HG02798 (cell line): ENCODE data around the gene FES.
"Not testable (repeated sequence)": the region's sequence is repeated elsewhere in the genome, so short reads cannot be mapped to it uniquely, and the experiment has no call there.

Source experiments
- ATAC-seq: cut with Tn5 transposase; IDR thresholded peaks from one replicate; pipeline ENCODE4 v1.9.1; 2021; ENCODE audit warnings: mild to moderate bottlenecking; ENCODE audit not compliant: unreplicated experiment, poor library complexity

Gene FES

DNA sequence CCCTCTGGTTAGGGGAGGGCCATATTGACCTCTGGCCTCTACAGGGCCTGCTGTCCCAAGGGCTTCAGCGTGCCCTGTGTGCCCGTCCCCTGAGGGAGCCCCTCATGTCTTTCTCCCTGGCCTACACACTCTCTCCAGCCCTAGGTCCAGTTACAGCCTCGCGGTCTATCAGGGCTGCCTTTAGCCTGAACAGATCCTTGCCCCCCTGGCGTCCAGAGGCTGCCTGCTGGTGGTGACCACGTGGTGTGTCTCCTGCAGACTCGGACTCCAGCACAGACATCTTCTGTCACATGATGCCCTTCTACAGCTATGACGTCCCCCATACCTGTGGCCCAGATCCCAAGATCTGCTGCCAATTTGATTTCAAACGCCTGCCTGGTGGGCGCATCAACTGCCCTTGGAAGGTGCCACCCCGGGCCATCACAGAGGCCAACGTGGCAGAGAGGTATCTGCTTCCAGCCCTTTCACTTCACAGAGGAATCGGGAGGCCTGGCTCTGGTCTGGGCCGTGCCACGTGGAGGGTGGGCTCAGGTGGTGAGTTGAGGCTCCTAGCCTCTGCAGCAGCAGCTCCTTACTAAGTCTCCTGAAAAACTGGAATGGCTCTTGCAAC is 22.9 kb downstream of the FES start:
- ATAC-seq, result no peak

DNA sequence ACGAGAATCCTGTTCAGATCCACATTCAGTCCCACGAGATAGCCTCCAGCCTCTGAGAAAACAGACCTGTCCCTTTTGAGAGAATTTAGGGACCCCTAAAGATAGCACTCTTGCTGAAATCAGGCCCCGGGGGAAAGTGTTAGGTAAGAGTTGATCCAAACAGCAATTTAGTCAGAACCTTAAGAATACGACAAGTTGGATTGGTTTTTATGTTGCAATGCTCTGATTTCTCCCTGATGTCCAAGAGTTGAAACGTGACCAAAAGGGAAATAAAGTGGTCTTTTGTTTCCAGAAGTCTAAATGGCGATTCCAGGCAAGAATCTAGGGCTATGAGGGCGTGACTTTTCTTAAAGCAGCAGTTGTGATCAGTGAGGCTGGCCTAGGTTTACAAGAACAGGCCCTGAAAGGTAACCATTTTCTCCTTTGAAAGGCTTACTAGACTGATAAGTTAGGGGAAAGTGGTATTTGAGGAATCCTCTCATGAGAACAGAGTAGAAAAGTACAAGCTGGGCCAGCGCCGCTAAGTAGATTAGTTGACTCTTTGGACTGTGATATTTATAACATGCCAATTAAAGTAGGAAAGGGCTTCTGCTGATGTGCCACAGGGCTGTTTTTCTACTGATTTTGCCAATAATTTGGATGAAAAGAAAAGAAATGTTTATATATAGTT is 23.7 kb downstream of the FES start:
- no peak for ATAC-seq

DNA sequence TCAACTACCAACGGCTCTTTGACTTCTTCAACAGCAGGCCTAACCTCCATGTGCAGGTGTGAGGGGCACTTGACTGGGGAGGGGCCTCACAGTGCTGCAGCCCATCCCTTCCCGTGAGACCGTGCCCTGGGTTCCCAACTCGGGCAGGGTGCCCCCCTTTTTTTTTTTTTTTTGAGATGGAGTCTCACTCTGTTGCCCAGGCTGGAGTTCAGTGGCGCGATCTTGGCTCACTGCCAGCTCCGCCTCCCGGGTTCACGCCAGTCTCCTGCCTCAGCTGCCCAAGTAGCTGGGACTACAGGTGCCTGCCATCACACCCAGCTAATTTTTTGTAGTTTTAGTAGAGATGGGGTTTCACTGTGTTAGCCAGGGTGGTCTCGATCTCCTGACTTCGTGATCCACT is 25.1 kb downstream of the FES start:
- not testable (repeated sequence) for ATAC-seq

DNA sequence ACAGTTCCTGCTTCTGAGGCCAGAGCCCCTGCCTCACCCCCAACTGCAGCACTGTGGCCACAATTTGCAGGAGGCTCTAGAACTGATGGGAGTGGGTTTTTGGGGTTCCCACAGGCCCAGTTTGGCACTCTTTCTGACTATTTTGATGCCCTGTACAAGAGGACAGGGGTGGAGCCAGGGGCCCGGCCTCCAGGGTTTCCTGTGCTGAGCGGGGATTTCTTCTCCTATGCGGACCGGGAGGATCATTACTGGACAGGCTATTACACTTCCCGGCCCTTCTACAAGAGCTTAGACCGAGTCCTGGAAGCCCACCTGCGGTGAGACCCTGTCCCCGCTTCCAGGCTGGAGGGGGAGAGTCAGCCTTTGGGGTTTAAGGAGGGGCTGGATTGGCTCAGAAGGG is 25.7 kb downstream of the FES start:
- no peak for ATAC-seq

DNA sequence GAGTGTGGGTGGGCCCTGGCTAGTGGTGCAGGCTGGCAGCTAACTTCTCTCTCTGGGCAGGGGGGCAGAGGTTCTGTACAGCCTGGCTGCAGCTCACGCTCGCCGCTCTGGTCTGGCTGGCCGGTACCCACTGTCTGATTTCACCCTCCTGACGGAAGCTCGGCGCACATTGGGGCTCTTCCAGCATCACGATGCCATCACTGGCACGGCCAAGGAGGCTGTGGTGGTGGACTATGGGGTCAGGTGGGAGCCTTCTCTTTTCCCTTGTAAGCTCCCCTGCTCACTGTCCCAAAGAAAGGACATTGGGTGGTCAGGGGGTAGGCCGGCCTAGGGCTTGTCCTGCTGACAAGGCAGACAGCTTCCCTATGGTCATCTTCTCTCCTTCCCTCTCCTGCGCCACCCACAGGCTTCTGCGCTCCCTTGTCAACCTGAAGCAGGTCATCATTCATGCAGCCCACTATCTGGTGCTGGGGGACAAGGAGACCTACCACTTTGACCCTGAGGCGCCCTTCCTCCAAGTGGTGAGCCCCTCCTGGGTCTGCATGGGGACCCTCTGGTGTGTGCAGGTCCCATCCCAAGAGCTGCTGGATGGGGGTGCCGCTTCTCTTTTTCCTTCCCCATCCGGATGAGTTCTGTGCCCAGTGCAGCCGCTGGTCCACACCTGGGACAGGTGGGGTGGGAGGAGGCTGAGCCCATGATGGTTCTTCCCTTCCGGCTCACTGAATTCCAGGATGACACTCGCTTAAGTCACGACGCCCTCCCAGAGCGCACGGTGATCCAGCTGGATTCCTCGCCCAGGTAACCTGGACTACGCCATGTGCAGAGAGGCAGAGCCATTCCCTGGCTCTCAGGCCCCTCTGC is 26.4 kb downstream of the FES start:
- no peak for ATAC-seq

DNA sequence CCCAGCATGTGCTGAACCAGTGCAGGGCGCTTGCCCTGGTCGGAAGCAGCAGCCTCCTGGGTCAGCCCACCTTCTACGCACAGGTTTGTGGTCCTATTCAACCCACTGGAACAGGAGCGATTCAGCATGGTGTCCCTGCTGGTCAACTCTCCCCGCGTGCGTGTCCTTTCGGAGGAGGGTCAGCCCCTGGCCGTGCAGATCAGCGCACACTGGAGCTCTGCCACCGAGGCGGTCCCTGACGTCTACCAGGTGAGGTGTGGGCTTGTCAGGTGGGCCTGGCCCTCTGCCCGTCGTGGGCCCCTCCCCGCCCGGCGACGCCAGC is 27.0 kb downstream of the FES start:
- no peak for ATAC-seq

DNA sequence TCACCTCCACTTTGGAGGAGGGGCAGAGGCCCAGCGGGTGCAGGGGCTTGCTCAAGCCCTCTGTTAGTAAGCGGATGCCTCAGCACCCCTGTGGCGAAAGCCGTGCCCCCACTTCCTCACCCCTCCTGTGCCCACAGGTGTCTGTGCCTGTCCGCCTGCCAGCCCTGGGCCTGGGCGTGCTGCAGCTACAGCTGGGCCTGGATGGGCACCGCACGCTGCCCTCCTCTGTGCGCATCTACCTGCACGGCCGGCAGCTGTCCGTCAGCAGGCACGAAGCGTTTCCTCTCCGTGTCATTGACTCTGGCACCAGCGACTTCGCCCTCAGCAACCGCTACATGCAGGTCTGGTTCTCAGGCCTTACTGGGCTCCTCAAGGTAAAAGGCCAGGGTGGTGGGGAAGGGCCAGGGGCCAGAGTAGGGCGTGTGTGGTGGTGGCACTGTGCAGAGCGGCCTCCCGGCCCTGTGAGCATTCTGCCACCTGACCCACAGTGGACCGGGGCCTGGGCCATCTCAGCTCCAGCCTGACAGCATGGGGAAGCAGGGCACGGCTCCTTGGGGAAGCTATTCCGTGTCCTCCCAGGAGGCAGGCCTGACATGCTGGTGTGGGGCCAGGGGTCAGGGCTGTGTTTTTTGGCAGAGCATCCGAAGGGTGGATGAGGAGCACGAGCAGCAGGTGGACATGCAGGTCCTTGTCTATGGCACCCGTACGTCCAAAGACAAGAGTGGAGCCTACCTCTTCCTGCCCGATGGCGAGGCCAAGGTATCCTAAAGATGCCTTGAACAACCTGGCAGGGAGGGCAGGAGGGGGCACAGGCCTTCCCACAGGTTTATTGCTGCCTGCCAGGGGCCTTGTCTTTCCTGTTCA is 27.8 kb downstream of the FES start:
- no peak for ATAC-seq

DNA sequence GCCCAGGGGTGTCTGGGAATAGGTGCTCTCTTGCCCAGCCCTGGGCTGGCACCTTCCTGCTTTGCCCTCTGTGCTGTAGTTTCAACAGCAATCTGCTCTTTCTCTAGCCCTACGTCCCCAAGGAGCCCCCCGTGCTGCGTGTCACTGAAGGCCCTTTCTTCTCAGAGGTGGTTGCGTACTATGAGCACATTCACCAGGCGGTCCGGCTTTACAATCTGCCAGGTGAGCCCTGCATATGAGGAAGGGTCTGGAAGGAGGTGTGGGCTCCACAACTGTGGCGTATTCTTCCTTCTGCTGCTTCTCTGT is 28.4 kb downstream of the FES start:
- ATAC-seq, result no peak

DNA sequence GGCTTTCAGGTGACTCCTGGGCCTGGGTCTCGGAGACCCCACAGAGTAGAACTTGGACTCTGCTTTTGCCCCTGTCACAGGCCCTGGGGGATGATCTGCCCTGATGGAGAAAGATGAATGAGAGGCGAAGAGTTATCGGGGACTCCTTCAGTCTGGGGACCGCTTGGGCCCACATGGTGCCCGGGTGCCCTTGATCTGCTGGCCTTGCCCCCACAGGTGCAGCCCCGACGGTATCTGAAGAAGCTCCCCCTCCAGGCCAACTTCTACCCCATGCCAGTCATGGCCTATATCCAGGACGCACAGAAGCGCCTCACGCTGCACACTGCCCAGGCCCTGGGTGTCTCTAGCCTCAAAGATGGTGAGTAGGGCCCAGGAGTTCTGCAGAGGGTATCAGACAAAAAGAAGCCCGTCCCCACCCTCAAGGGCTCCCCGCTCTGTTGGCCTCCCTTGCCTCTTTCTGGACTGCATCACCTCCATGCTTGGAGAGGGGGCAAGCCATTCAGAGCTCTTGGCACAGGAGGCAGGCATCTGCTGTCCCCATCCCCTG is 29.2 kb downstream of the FES start:
- ATAC-seq, result no peak

DNA sequence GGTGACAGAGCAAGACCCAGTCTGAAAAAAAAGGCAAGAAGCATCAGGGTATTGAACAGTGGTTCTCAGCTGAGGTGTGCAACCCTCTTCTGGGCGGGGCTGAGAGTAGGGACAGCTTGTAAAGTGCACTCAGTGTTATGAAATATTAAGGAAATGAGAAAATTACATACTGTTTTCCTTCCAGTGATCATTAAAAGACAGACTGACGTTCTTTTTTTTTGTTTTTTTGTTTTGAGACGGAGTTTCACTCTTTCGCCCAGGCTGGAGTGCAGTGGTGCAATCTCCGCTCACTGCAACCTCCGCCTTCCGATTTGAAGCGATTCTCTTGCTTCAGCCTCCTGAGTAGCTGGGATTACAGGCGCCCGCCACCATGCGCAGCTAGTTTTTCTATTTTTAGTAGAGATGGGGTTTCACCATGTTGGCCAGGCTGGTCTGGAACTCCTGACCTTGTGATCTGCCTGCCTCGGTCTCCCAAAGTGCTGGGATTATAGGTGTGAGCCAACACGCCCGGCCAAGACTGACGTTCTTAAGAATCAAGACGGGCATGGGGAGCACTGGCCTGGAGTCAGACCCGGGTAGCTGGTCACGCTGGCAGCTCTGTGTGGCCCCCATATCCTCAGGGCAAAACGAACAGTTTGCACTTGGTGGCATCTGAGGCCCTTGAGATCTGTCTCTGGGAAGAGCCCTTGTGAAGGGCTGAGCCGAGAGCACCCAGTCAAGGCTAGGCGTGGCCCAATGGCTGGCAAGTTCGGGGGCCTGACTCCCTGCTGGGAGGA is 30.2 kb downstream of the FES start:
- ATAC-seq, result no peak

DNA sequence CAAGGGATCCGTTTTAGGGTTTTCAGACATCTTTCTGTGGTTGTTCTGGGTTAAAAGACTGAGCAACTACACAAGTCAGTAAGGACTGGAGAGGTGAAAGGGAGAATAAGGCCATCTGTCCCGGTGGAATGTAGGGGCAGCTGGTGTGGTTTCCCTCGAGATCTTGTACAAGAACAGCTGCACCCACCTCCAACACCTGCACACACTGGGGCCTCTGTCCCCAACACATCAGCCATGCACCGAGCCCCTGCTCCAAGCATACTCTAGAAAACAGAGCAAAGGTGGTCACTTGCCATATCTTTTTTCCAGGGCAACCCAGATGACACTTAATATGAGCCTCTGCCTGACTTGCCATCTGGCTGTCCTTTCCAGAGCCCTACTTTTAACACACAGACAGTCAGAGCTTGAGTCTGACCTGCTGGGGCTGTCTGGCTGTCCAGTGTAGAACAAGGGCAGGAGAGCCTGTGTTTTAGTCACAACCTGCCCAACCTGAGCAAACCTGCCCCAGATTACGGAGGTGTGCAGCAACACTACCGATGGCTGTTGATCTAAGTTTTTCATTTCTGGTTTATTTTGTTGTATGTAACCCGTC is 31.0 kb downstream of the FES start:
- no peak for ATAC-seq

DNA sequence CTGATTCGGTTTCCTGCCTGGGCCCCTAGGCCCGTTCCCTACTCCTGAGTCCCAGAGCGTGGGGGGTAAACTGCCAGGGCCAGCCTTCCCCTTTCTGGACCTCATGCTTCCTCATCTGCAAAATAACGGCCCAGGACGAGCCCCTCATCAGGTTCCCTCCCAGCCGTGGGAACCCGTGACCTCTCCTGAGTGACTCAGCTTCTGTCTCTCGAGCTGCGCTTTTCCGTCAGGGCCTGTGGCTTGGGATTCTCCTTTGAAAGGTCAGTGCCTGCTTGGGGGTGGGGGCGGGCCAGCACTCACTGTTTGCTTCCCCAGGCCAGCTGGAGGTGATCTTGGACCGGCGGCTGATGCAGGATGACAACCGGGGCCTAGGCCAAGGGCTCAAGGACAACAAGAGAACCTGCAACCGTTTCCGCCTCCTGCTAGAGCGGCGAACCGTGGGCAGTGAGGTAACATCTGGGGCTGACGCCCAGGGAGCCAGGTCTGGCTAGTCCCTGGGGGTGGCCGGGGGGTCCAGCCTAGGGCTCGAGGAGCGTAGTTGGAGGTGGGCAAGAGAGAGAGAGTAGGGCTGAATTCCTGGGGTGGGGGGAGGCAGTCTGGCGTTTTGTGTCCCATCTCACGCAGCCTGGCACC is 31.6 kb downstream of the FES start:
- no peak for ATAC-seq

DNA sequence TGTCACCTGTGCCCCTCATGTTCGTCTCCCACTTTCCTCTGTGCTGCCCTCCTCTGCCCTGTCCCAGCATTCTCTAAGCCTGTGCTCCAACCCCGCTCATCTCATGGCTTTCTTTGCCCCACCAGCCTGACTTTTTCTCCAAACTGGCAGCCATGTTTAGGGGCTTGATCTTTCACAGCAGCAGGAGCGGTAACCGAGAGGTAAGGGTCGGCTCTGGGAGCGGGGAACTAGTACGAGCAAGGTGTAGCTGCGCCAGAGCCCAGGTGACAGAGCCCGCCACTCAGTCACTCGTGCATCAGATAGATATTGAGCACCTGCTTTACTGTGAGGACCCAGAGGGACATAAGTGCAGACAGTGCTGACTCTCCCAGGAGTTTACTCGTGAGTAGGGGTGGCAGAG is 32.2 kb downstream of the FES start:
- no peak for ATAC-seq

DNA sequence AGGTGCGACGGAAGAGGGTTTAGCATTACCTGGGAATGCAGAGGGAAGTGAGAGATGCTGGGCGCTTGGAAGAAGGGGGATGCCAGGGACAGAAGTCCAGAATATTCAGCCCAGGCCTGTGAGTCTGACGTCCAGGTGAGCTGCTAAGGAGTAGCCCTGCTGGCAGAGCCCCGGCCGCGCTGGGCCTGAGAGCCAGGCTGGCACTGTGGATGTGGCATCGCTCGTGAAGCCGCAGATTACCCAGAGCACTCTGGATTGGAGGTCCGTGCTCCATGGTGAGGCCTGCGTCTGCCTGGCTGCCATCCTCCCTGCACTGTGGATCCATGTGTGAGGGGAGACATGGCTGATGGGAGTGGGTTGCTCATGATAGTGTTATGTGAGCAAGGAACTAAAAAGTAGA is 33.3 kb downstream of the FES start:
- no peak for ATAC-seq

DNA sequence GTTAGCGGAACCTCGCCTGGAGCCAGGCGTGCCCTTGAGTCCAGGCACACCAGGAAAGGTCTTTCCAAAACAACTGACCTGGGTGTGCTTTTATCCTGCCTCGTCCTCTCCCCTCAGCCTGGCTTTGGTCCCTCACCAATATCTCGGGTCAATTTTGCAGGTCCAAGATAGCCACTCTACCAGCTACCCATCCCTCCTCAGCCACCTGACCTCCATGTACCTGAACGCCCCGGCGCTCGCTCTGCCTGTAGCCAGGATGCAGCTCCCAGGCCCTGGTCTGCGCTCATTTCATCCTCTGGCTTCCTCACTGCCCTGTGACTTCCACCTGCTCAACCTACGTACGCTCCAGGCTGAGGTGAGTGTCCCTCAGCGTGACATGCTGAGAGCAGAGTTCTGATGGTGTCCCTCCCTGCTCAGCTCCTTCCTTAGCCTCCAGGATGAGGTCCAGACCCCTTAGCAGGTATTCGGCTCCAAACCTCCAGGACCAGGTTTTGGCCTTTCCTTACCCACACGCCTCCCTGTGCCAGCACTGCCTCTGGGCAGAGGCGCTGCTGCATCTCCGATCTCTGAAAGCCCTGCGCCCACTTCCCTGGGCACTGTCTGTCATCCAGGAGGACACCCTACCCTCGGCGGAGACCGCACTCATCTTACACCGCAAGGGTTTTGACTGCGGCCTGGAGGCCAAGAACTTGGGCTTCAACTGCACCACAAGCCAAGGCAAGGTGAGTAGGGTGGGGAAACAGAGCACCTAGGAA is 33.9 kb downstream of the FES start:
- no peak for ATAC-seq

DNA sequence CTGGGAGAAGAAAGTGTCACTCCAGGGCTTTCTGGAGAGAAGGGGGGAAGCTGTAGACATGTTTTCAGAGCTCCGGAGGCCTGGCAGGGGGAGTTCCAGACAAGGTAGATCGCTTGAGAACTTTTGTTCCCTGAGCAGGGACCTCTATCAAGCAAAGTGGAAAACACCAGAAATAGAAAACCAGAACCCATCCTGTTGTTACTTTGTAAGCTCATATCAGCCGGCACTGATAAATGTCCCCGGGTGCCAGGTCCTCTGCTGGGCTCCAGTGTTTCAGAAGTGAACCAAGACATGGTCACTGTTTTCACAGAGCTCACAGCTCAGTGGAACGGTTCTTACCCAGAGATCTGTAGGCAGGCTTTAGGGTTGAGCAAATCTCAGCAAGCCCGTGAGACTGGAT is 34.5 kb downstream of the FES start:
- no peak for ATAC-seq

DNA sequence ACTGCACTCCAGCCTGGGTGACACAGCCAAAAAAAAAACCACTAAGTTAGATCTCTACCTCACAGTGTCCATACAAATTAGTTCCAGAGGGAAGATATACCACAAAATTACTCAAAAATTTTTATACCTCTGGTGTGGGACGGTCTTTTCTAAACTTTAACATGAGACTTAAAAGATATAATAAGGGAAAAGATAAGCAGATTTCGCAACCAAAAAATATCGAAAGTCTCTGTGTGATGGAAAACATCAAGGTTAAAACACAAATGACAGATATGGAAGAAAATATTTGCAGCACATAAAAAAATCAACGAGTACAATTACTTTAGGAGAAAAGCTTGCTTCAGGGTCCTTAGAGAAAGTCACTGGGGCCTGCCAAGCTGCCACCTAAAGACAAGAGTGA is 37.6 kb downstream of the FES start:
- no peak for ATAC-seq

DNA sequence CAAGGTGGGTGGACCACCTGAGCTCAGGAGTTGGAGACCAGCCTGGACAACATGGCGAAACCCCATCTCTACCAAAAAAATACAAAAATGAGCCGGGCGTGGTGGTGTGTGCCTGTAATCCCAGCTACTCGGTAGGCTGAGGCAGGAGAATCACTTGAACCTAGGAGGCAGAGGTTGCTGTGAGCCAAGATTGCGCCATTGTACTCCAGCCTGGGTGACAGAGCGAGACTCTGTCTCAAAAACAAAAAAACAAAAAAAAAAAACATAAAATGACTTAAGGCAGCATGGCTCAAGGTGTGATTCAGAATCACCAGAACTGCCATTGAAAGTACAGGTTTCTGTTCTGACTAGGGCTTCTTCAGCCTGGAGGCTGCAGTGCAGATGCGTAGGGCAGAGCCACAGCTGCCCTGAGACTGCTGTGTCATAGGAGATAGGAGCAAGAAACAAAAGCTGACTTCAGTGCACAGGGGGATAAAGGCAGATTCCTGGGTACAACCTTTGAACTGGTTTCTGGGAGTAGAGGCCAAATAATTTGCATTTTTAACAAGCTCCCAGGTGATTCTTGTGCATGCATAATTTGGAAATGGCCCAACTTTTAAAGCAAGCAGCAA is 38.5 kb downstream of the FES start:
- ATAC-seq, result peak; percentile 81
